IPS-20b (cell line): ENCODE results near the gene ZSWIM5.
"Not testable (repeated sequence)": the region's sequence is repeated elsewhere in the genome, so short reads cannot be mapped to it uniquely, and the experiment has no call there.

Experiments
- H3K27ac ChIP-seq: one replicate; pipeline ENCODE4 v1.5.1; 2013; ENCODE audit warnings: low read length
- H3K27me3 ChIP-seq: 2 replicates; pipeline ENCODE4 v1.6.1; 2013; ENCODE audit warnings: mild to moderate bottlenecking, low read length, inconsistent platforms; ENCODE audit not compliant: insufficient read depth
- H3K36me3 ChIP-seq: 2 replicates; pipeline ENCODE4 v1.6.1; 2013; ENCODE audit warnings: low read depth, mild to moderate bottlenecking, inconsistent platforms, low read length, moderate library complexity; ENCODE audit not compliant: insufficient read depth
- H3K4me1 ChIP-seq: 2 replicates; pipeline ENCODE4 v1.6.1; 2013; ENCODE audit warnings: mild to moderate bottlenecking, control low read depth, inconsistent platforms, low read length, moderate library complexity; ENCODE audit not compliant: insufficient read depth
- H3K4me3 ChIP-seq: 2 replicates; pipeline ENCODE4 v1.5.1; 2013; ENCODE audit warnings: mild to moderate bottlenecking, low read length, inconsistent platforms
- H3K9ac ChIP-seq: 2 replicates; pipeline ENCODE4 v1.6.1; 2013; ENCODE audit warnings: low read depth, mild to moderate bottlenecking, inconsistent platforms, low read length, moderate library complexity
- H3K9me3 ChIP-seq: 2 replicates; pipeline ENCODE4 v1.6.1; 2013; ENCODE audit warnings: mild to moderate bottlenecking, low read depth, low read length, inconsistent platforms; ENCODE audit not compliant: insufficient read depth

ZSWIM5 gene

DNA sequence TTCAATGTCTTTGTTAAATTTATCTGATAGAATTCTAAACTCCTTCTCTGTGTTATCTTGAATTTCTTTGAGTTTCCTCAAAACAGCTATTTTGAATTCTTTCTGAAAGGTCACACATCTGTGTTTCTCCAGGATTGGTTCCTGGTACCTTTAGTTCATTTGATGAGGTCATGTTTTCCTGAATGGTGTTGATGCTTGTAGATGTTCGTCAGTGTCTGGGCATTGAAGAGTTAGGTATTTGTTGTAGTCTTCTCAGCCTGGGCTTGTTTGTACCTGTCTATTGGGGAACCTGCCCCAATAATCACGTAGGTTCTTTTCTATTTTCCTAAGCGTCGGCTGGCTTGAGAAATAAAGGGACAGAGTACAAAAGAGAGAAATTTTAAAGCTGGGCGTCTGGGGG is 129.4 kb downstream of the ZSWIM5 start:
- H3K9me3 ChIP-seq, H3K9ac ChIP-seq, H3K36me3 ChIP-seq, H3K4me3 ChIP-seq, H3K4me1 ChIP-seq, H3K27ac ChIP-seq, H3K27me3 ChIP-seq: not testable (repeated sequence)

DNA sequence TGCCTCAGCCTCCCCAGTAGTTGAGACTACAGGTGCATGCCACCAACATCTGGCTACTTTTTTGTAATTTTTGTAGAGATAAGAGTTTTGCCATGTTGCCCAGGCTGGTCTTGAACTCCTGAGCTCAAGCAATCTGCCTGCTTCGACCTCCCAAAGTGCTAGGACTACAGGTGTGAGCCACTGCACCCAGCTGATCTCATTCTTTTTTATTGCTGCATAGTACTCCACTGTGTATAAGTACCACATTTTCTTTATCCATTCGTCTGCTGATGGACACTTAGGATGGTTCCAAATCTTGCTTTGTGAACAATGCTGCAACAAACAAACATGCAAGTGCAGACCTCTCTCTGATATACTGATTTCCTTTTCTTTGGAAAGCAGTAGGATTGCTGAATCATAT is 134.8 kb downstream of the ZSWIM5 start:
- Histone ChIP-seq H3K27ac (no peak overlapping the region), H3K4me1 (no peaks in the 10 kb centered on the region), H3K9me3 (no peaks in the 10 kb centered on the region; the same call in 1 of the 2 replicates), H3K4me3 (no peak overlapping the region), H3K27me3 (no peaks in the 10 kb centered on the region), H3K9ac (no peak overlapping the region), H3K36me3 (no peaks in the 10 kb centered on the region)

DNA sequence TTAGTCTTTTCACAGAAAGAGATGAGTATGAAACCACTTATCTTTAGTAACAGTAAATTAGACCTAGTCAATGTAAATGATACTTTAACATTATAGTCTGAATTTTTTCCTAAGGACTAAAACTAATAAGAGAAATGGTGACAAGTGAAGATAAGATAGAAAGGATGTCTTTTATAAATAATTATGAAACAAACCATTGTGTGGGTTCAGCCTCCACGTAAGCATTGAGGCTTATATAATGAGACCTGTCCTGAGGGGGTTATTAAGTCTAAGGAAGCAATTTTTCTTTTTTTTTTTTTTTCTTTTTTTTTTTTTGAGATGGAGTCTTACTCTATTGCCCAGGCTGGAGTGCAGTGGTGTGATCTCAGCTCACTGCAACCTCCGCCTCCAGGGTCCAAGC is 138.6 kb downstream of the ZSWIM5 start:
- no peak overlapping the region for H3K27ac ChIP-seq
- H3K36me3 ChIP-seq, result no peaks in the 10 kb centered on the region
- H3K9me3 ChIP-seq, result no peaks in the 10 kb centered on the region
- no peaks in the 10 kb centered on the region for H3K4me1 ChIP-seq
- H3K27me3 ChIP-seq, result no peaks in the 10 kb centered on the region
- H3K9ac ChIP-seq, result no peak overlapping the region
- no peak overlapping the region for H3K4me3 ChIP-seq

DNA sequence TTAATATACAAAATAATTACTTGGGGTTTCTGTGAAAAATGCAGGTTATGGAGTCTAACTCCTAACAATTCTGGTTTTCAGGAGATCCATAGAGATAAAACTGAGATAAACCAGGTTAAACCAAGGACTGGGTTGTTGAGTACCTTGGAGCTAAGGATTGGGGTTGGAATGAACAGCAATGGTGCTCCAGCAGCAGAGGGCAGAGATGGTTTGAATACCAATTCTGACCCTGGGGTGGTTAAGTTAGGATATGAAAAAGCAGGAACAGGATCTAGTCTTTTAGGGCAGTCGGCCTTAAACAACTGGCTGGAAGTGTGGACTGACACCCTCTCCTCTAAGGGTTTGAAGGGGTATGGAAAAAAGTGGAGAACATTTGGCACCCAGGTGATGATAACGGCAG is 141.3 kb downstream of the ZSWIM5 start:
- Histone ChIP-seq H3K36me3 (no peaks in the 10 kb centered on the region), H3K4me3 (no peak overlapping the region), H3K27ac (no peak overlapping the region), H3K27me3 (no peaks in the 10 kb centered on the region), H3K9me3 (no peaks in the 10 kb centered on the region), H3K9ac (no peak overlapping the region), H3K4me1 (no peaks in the 10 kb centered on the region)

DNA sequence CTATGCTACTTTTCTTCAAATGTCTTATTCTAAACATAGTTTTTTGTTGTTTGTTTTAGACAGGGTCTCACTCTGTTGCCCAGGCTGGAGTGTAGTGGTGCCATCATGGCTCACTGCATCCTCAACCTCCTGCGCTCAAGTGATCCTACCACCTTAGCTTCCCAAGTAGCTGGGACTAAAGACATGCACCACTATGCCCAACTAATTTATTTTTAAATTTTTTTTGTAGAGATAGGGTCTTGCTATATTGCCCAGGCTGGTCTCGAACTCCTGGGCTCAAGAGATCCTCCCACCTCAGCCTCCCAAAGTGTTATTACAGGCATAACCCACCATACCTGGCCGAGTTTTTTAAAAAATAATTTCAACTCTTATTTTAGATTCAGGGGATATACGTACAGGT is 143.9 kb downstream of the ZSWIM5 start:
- not testable (repeated sequence) for H3K27me3 ChIP-seq, H3K4me1 ChIP-seq, H3K9me3 ChIP-seq, H3K36me3 ChIP-seq, H3K9ac ChIP-seq, H3K27ac ChIP-seq, H3K4me3 ChIP-seq

DNA sequence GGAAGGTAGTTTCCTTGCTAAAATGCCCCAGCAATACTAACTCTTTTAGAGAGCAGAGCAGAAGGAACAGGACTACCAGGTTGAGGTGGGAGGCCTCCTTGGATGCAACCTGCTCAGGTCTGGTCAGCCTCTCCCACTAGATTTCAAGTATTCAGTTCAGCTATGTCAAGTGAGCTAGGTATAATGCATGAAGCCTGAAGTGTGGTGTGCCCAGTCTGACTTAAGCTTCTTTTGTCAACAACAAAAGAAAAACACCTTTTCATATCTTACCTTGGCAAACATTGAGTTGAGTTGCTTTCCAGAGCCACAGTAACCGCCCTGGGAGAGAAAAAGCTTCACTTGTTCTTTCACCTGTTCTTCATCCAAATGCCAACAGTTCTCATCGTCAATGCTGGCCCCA is 146.6 kb downstream of the ZSWIM5 start:
- H3K4me1 ChIP-seq, result no peaks in the 10 kb centered on the region
- no peak overlapping the region for H3K4me3 ChIP-seq

DNA sequence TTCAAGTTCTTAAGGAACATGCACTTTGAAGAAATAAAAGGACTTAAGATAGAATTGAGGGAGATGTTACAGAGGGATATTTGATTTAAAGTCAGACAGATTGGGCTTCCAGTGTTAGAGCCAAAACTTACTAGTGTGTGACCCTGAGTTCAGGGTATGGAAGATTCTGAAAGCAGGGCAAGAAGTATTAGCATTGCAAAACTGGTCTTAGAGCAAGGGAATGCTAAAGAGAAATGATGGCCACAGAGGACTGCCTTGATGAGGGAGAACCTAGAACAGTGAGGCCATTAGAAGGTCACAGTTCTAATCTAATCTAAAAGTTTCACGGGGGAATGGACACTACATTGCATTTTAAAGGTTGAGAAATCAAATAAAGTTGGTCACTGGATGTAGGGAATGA is 148.9 kb downstream of the ZSWIM5 start:
- Histone ChIP-seq H3K27me3 (no peaks in the 10 kb centered on the region), H3K9ac (no peak overlapping the region), H3K36me3 (no peaks in the 10 kb centered on the region), H3K9me3 (no peaks in the 10 kb centered on the region), H3K4me3 (no peak overlapping the region), H3K4me1 (no peaks in the 10 kb centered on the region), H3K27ac (no peak overlapping the region)

More for the DNA sequence above, 146.6 kb downstream of the ZSWIM5 start:
- Histone ChIP-seq H3K27ac (no peak overlapping the region), H3K36me3 (no peaks in the 10 kb centered on the region), H3K27me3 (no peaks in the 10 kb centered on the region), H3K9me3 (no peaks in the 10 kb centered on the region), H3K9ac (no peak overlapping the region)

DNA sequence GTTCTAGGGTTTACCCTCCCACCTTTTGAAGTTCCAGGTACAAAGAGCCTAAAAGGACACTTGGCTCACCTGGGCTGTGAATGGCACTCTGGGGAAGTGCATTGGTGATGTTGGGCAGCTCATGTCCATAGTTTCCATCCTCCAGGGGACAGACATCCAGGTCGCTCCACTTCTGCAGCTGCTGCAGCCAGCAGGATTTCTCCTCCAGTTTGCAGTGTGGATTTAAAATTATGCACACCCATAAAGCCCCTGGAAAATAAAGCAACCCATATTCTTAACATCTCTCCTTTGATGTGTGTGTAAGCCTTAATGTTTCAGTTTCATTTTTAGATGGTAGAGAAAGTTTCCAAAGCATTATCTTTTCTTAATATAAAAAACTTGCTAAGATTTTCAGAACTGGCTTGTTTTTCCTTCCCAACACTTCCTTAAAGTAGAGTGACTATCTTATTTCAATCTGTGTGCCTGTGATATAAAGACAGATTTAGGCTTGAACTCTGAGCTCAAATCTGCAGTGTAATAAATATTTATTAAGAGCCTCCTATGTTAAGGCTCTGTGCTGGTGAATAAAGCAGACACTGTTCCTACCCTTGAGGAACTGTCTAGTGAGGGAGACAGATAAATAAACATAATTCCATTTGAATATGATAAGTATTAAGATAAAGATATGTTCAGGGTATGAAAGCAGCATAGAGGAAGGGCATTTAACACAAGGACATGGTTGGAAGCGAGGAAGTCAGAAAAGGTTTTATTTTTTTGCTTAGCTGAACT is 155.2 kb downstream of the ZSWIM5 start:
- Histone ChIP-seq H3K4me1 (no peaks in the 10 kb centered on the region), H3K9me3 (no peaks in the 10 kb centered on the region), H3K36me3 (no peaks in the 10 kb centered on the region), H3K4me3 (no peak overlapping the region), H3K27ac (no peak overlapping the region), H3K9ac (no peak overlapping the region), H3K27me3 (no peaks in the 10 kb centered on the region)

DNA sequence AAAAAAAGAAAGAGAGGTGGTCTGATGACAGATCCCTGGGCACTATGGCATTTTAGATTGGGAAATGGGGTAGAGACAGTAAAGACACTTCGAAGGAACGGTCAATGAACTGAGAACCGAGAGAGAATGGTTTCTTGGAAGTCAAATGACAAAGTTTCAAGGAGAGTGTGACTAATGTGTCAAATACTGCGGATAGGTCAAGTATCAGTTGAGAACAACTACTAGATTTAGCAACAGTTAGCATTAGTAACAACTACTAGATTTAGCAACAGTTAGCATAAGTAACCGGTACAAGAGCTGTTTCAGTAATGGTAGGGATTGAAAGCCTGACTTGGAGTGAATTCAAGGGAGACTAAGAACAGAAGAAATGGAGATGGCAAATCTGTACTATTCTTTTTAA is 159.4 kb downstream of the ZSWIM5 start:
- H3K36me3 ChIP-seq, result no peaks in the 10 kb centered on the region
- H3K27ac ChIP-seq, result no peak overlapping the region
- no peak overlapping the region for H3K9ac ChIP-seq
- H3K4me3 ChIP-seq, result no peak overlapping the region
- no peaks in the 10 kb centered on the region for H3K4me1 ChIP-seq
- H3K27me3 ChIP-seq, result no peaks in the 10 kb centered on the region
- no peaks in the 10 kb centered on the region for H3K9me3 ChIP-seq

DNA sequence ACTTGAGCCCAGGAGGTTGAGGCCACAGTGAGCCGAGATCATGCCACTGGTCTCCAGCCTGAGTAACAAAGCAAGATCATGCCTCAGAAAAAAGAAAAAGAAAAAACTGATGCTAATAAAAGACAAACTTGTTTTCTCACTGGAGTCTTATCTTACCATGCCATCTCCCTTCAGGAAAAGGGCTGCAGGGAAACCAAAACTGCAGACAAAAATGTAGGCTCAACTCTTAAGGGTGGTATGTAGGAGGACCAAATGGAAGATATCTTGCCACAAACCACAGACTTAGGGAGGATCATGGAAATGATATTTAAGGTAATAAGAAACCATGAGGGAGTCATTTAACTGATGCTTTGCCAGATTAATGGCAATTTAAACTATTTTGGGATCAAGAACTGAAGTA is 161.5 kb downstream of the ZSWIM5 start:
- no peaks in the 10 kb centered on the region for H3K36me3 ChIP-seq
- no peaks in the 10 kb centered on the region for H3K27me3 ChIP-seq
- H3K9ac ChIP-seq, result no peak overlapping the region
- no peak overlapping the region for H3K27ac ChIP-seq
- no peak overlapping the region for H3K4me3 ChIP-seq
- no peaks in the 10 kb centered on the region for H3K4me1 ChIP-seq
- no peaks in the 10 kb centered on the region for H3K9me3 ChIP-seq

DNA sequence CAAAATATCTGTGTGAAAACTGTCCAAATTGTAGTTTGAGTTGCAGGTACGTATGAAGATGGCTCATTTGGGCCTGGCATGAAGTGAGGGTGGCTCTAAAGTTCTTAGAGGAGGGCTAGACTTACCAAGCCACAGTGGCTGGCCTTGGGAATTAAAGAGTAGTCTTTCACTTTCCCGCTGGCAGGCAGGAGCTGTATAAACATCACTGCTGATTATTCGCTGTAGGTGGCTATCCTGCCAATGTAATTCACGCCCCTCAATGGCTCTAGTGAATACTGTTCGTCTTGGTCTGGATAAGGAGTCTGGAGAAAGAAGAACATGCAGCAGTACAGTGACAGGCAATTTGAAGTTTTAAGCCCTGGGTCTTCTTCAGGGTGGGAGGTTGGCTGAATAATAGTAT is 163.3 kb downstream of the ZSWIM5 start:
- H3K9ac ChIP-seq, result no peak overlapping the region
- H3K36me3 ChIP-seq, result no peaks in the 10 kb centered on the region
- no peaks in the 10 kb centered on the region for H3K4me1 ChIP-seq
- no peaks in the 10 kb centered on the region for H3K9me3 ChIP-seq
- H3K4me3 ChIP-seq, result no peak overlapping the region
- H3K27me3 ChIP-seq, result no peaks in the 10 kb centered on the region
- H3K27ac ChIP-seq, result no peak overlapping the region

DNA sequence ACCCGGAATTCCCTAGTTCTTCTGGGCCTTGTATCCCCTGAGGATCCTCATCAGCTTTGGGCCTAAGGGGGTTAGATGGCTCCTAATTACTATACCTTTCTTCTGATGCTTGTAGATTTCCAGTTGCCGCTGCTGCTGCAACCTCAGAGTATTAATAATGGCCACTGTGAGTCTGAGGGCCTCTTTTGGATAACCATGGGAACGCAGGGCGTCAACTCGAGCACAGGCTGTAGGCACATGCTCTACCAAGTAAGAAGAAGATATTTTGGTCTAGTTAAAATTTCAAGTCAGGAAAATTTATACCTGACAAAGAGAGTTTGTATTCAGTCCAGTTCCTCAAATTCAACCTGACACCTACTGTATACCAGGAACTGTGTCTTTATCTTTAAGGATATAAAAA is 166.1 kb downstream of the ZSWIM5 start:
- no peak overlapping the region for H3K9ac ChIP-seq
- no peaks in the 10 kb centered on the region for H3K27me3 ChIP-seq
- H3K27ac ChIP-seq, result no peak overlapping the region
- H3K36me3 ChIP-seq, result no peaks in the 10 kb centered on the region
- no peaks in the 10 kb centered on the region for H3K9me3 ChIP-seq
- H3K4me3 ChIP-seq, result no peak overlapping the region
- H3K4me1 ChIP-seq, result no peaks in the 10 kb centered on the region
